Esophagus squamous epithelium (tissue), 4 donors: Measurements from ENCODE around the gene ENPP3.

Experiments used
- CTCF ChIP-seq, 6 experiments: fragments of 450-650 bp in 4 of 6; fragments of 200-600 bp in 2 of 6; sonication (generic) in 2 of 6; IDR thresholded peaks; one replicate each; pipeline ENCODE4 v1.5.1; 2016 to 2019; ENCODE audit warnings: antibody characterized with exemption in 6 of 6, mild to moderate bottlenecking in 4 of 6, moderate library complexity in 4 of 6
- POLR2A ChIP-seq, 4 donors: fragments of 450-650 bp; IDR thresholded peaks; one replicate each; pipeline ENCODE4 v1.6.1; 2017; ENCODE audit warnings: antibody characterized with exemption in 4 of 4, mild to moderate bottlenecking in 4 of 4, moderate library complexity in 3 of 4

- TF ChIP-seq CTCF (IDR thresholded peaks at IDR 0.05): no peak
- no peak for TF ChIP-seq POLR2A (IDR thresholded peaks at IDR 0.05)
Measured at GRCh38 chr6:131773284-131773950, 136.3 kb downstream of the ENPP3 start.
